Astrocyte of the spinal cord (primary cell): ENCODE measurements around the gene MIS12.
A peak's percentile ranks its signal among the peaks of the same experiment; 100 is the strongest.

Experiments
- DNase-seq: peaks from one replicate; pipeline ENCODE4 v3.0.0; 2011; ENCODE audit warnings: low read depth, low spot score
- H3K4me3 ChIP-seq: 2 replicates; pipeline ENCODE4 v1.5.1; 2011; ENCODE audit warnings: low read depth, mild to moderate bottlenecking, low read length, moderate library complexity
- CTCF ChIP-seq: IDR thresholded peaks from 2 replicates; pipeline ENCODE4 v1.5.1; 2012; ENCODE audit warnings: low read depth, mild to moderate bottlenecking, low read length, inconsistent platforms
- in situ Hi-C: cut with HindIII; loops from 2 replicates; pipeline ENCODE4 v1.10.0; 2017; ENCODE audit warnings: low sequenced_read_pairs

Gene MIS12

GRCh38 chr17:5506307-5506706 lies 19.9 kb downstream of the MIS12 start:
- in situ Hi-C loops: no loop called here

GRCh38 chr17:5508810-5509209 lies 22.4 kb downstream of the MIS12 start:
- H3K4me3 ChIP-seq: no peak overlapping the region
- in situ Hi-C loops: no loop called here
- TF ChIP-seq CTCF: no peak
- peak; percentile 88 for DNase-seq

More at GRCh38 chr17:5506307-5506706, 19.9 kb downstream of the MIS12 start:
- H3K4me3 ChIP-seq: no peak overlapping the region
- TF ChIP-seq CTCF: no peak
- DNase-seq: no peak

GRCh38 chr17:5509482-5509881 lies 23.1 kb downstream of the MIS12 start:
- TF ChIP-seq CTCF: no peak
- in situ Hi-C loops: no loop called here
- peak; percentile 65 for DNase-seq
- no peak overlapping the region for H3K4me3 ChIP-seq

- in situ Hi-C loops: no loop called here
- no peak for TF ChIP-seq CTCF
- no peak for DNase-seq
- no peak overlapping the region for H3K4me3 ChIP-seq
These were observed 24.4 kb downstream of the MIS12 start for GRCh38 chr17:5510771-5511170.

GRCh38 chr17:5511401-5512225 lies 25.2 kb downstream of the MIS12 start:
- in situ Hi-C loops: no loop called here
- no peak for TF ChIP-seq CTCF
- no peak for DNase-seq
- H3K4me3 ChIP-seq: no peak overlapping the region

GRCh38 chr17:5513628-5514027 lies 27.3 kb downstream of the MIS12 start:
- no peak for DNase-seq
- no peak for TF ChIP-seq CTCF
- in situ Hi-C loops: no loop called here
- no peak overlapping the region for H3K4me3 ChIP-seq
